ENCODE results near the gene GLIPR1L2. TPM values are rescaled to one million over a fixed set of nuclear protein-coding genes. Genes with fewer than 3 reads are reported as not detected.
"Not testable (repeated sequence)": the region's sequence is repeated elsewhere in the genome, so short reads cannot be mapped to it uniquely, and the experiment has no call there.

Gene GLIPR1L2
- under 1 TPM in 3 of 4 donors, not detected in 1; 0.15 to 0.29 (median 0.19) TPM for total RNA-seq

DNA sequence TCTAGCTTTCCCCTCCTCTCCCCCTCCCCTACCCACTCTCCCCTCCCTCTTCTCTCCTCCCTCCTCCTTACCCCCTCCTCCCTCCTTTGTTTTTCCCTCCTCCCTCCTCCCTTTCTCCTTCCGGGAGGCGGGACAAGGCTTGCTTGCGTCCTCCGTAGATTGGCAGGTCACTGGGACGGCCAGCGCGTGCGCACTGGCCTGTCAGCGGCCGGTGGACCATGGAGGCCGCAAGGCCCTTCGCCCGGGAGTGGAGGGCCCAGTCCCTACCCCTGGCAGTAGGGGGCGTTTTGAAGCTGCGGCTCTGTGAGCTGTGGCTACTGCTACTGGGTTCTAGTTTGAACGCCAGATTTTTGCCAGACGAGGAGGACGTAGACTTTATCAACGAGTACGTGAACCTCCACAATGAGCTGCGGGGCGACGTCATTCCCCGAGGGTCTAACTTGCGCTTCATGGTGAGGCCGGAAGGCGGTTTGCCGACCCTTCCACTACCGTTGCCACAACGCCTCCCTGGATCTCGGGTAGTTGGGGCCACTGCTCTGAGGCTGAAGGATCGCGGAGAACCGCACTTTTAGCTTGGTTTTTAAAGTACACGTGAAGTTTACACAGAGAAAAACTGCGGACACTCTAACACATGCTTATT is at the start of gene GLIPR1L2:
Gene GLIPR1L2 (plus strand): TSS at position 191 of the 640 bp plus-strand sequence. CDS start 28 bp downstream, at position 219.
- Histone ChIP-seq H3K27ac (peak within 1 kb of the TSS; percentile 89 to 94 (median 93)), H3K27me3 (no peaks in the 10 kb centered on the region), H3K36me3 (no peaks in the 10 kb centered on the region), H3K4me3 (peak within 1 kb of the TSS; percentile 43 to 71 (median 64)), H3K9me3 (no peaks in the 10 kb centered on the region), H3K4me1 (peaks cover 0 to 35% (median 13%) of the 10 kb centered on the region in 3 donors)
- TF ChIP-seq POLR2A (IDR thresholded peaks at IDR 0.05) = peak in 3 of 4 donors; percentile 51 to 87 (median 51)
- TF ChIP-seq, protein P1, sequence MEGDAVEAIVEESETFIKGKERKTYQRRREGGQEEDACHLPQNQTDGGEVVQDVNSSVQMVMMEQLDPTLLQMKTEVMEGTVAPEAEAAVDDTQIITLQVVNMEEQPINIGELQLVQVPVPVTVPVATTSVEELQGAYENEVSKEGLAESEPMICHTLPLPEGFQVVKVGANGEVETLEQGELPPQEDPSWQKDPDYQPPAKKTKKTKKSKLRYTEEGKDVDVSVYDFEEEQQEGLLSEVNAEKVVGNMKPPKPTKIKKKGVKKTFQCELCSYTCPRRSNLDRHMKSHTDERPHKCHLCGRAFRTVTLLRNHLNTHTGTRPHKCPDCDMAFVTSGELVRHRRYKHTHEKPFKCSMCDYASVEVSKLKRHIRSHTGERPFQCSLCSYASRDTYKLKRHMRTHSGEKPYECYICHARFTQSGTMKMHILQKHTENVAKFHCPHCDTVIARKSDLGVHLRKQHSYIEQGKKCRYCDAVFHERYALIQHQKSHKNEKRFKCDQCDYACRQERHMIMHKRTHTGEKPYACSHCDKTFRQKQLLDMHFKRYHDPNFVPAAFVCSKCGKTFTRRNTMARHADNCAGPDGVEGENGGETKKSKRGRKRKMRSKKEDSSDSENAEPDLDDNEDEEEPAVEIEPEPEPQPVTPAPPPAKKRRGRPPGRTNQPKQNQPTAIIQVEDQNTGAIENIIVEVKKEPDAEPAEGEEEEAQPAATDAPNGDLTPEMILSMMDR (IDR thresholded peaks at IDR 0.05) = peak; percentile 61 to 89 (median 79)
- WGBS, 2 donors = 3 to 6% methylated on average over 7 to 19 of the region's 36 CpGs
- peak; percentile 64 for DNase-seq
- intact Hi-C loops (cut with DNase I) = no loop called here

DNA sequence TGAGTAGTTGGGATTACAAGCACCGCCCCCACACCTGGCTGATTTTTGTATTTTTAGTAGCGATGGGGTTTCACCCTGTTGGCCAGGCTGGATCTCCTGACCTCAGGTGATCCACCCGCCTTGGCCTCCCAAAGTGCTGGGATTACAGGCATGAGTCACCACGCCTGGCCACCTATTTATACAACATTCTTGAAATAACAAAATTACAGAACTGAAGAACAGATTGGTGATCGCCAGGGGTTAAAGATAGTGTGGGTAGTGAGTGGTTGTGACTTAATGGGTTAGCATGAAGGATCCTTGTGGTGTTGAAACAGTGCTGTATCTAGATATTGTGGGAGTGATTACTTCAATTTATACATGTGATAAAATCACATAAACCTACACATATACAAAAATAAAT is 49.0 kb upstream of the GLIPR1L2 start:
- no peaks in the 10 kb centered on the region for H3K4me1 ChIP-seq
- intact Hi-C loops (cut with DNase I) = no loop called here
- no peak overlapping the region for H3K4me3 ChIP-seq
- H3K36me3 ChIP-seq = no peaks in the 10 kb centered on the region
- 83 to 92% methylated on average over 1 to 4 of the region's 5 CpGs for WGBS, 2 donors
- H3K9me3 ChIP-seq = no peaks in the 10 kb centered on the region
- no peak for TF ChIP-seq POLR2A (IDR thresholded peaks at IDR 0.05)
- TF ChIP-seq, protein P1 (IDR thresholded peaks at IDR 0.05) = no peak
- H3K27ac ChIP-seq = no peak overlapping the region
- no peaks in the 10 kb centered on the region for H3K27me3 ChIP-seq
- no peak for DNase-seq

DNA sequence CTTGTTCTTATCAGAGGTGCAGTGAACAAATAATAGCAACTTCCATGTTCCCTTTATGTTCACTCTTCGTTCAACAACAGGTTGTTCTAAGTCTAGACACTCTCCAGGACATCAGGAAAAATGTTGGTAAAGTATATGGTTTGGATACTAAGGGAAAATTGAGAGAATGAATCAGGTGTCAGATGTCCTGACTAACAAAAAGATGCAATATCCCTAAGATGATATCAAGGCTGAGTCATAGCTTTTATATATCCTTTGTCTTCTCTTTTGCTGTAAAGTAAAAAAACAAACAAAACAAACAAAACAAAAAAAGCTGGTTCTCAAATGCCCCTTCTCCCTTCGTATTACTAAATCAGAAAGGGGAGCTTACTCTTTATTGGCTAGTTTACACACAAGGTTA is 45.4 kb upstream of the GLIPR1L2 start:
- no peak for DNase-seq
- TF ChIP-seq, protein P1 (IDR thresholded peaks at IDR 0.05) = no peak
- TF ChIP-seq POLR2A (IDR thresholded peaks at IDR 0.05) = no peak
- H3K27ac ChIP-seq = no peak overlapping the region
- no peaks in the 10 kb centered on the region for H3K36me3 ChIP-seq
- intact Hi-C loops (cut with DNase I) = no loop called here
- H3K27me3 ChIP-seq = no peaks in the 10 kb centered on the region
- H3K4me1 ChIP-seq = no peaks in the 10 kb centered on the region
- no peak overlapping the region for H3K4me3 ChIP-seq
- H3K9me3 ChIP-seq = no peaks in the 10 kb centered on the region
- WGBS, 2 donors = 70 to 72% methylated on average over 2 of the region's 2 CpGs

DNA sequence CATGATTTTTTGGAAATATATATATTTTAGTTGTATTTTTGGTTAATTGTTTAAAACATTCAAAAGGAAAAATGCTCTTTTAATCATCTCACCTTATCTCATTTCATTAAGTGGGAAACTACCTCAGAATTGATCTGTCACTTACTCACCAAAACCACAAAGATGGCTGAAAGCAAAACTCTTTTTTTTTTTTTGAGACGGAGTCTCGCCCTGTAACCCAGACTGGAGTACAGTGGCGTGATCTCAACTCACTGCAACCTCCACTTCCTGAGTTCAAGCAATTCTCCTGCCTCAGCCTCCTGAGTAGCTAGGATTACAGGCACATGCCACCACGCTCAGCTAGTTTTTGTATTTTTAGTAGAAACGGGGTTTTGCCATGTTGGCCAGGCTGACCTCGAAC is 44.7 kb upstream of the GLIPR1L2 start:
- H3K36me3 ChIP-seq; H3K27ac ChIP-seq; H3K4me3 ChIP-seq; intact Hi-C loops (cut with DNase I); H3K27me3 ChIP-seq; DNase-seq; H3K4me1 ChIP-seq; H3K9me3 ChIP-seq: not testable (repeated sequence)
- WGBS, 2 donors = 79 to 90% methylated on average over 6 of the region's 6 CpGs

- no peaks in the 10 kb centered on the region for H3K36me3 ChIP-seq
- intact Hi-C loops (cut with DNase I) = no loop called here
- no peaks in the 10 kb centered on the region for H3K27me3 ChIP-seq
- no peaks in the 10 kb centered on the region for H3K4me1 ChIP-seq
- DNase-seq = no peak
- 90 to 93% methylated on average over 3 to 4 of the region's 4 CpGs for WGBS, 2 donors
- TF ChIP-seq, protein P1 (IDR thresholded peaks at IDR 0.05) = no peak
- no peak for TF ChIP-seq POLR2A (IDR thresholded peaks at IDR 0.05)
- H3K9me3 ChIP-seq = no peaks in the 10 kb centered on the region
- no peak overlapping the region for H3K27ac ChIP-seq
- H3K4me3 ChIP-seq = no peak overlapping the region
Observed at GRCh38 chr12:75349946-75350345, 40.9 kb upstream of the GLIPR1L2 start.

Measured in esophagus squamous epithelium (tissue), 5 donors.